Neural cell (in vitro differentiated cells): Measurements from ENCODE around the gene MAT2B. TPM values are rescaled to one million over a fixed set of nuclear protein-coding genes. Genes with fewer than 3 reads are reported as not detected.

Experiments
- H2AFZ ChIP-seq: fragments of 200-600, 300-800 bp; sonication (generic), shearing (Covaris generic); 2 replicates; pipeline ENCODE4 v1.6.0; 2014; ENCODE audit warnings: low read depth, mild to moderate bottlenecking, antibody characterized with exemption, low read length, moderate library complexity
- H3F3A ChIP-seq: fragments of 200-600 bp; shearing (Covaris generic); 2 replicates; pipeline ENCODE4 v1.6.1; 2016; ENCODE audit warnings: mild to moderate bottlenecking, moderate library complexity, mixed read lengths, antibody characterized with exemption, low read length; ENCODE audit not compliant: insufficient read depth, poor library complexity, severe bottlenecking
- H3K27ac ChIP-seq: fragments of 200-600, 300-800 bp; sonication (generic), shearing (Covaris generic); 2 replicates; pipeline ENCODE4 v1.5.1; 2014; ENCODE audit warnings: mild to moderate bottlenecking, low read length, moderate library complexity
- H3K27me3 ChIP-seq: fragments of 300-800, 200-600 bp; sonication (generic), shearing (Covaris generic); 2 replicates; pipeline ENCODE4 v1.6.0; 2014; ENCODE audit warnings: mild to moderate bottlenecking, low read depth, low read length, moderate library complexity; ENCODE audit not compliant: insufficient read depth
- H3K36me3 ChIP-seq: fragments of 300-800, 200-600 bp; sonication (generic), shearing (Covaris generic); 2 replicates; pipeline ENCODE4 v1.5.1; 2014; ENCODE audit warnings: mild to moderate bottlenecking, antibody characterized with exemption, low read length, moderate library complexity; ENCODE audit not compliant: insufficient read depth
- H3K4me2 ChIP-seq: fragments of 300-800, 200-600 bp; sonication (generic), shearing (Covaris generic); 2 replicates; pipeline ENCODE4 v1.6.0; 2014; ENCODE audit warnings: mild to moderate bottlenecking, low read length
- H3K4me3 ChIP-seq: fragments of 300-800, 200-600 bp; sonication (generic), shearing (Covaris generic); 2 replicates; pipeline ENCODE4 v1.5.1; 2014; ENCODE audit warnings: mild to moderate bottlenecking, low read length, moderate library complexity
- H3K79me2 ChIP-seq: fragments of 200-600 bp; shearing (Covaris generic); replicated peaks from 2 replicates; pipeline ENCODE4 v1.6.0; 2014; ENCODE audit warnings: mild to moderate bottlenecking, low read length, moderate library complexity; ENCODE audit not compliant: insufficient read depth
- H3K9ac ChIP-seq: fragments of 300-800, 200-600 bp; sonication (generic), shearing (Covaris generic); 2 replicates; pipeline ENCODE4 v1.6.1; 2016; ENCODE audit warnings: mild to moderate bottlenecking, low read length, mixed read lengths
- H3K9me2 ChIP-seq: fragments of 200-600 bp; shearing (Covaris generic); 2 replicates; pipeline ENCODE4 v1.6.1; 2016; ENCODE audit warnings: mild to moderate bottlenecking, low read length, mixed read lengths; ENCODE audit not compliant: insufficient read depth
- H3K9me3 ChIP-seq: fragments of 200-600, 300-800 bp; sonication (generic), shearing (Covaris generic); 2 replicates; pipeline ENCODE4 v1.6.1; 2016; ENCODE audit warnings: mild to moderate bottlenecking, mixed run types, low read length, moderate library complexity, mixed read lengths
- H4K20me1 ChIP-seq: fragments of 200-600 bp; shearing (Covaris generic); 2 replicates; pipeline ENCODE4 v1.6.1; 2016; ENCODE audit warnings: mild to moderate bottlenecking, mixed run types; ENCODE audit not compliant: insufficient read depth
- CTCF ChIP-seq: fragments of 450-650 bp; IDR thresholded peaks from 2 replicates; pipeline ENCODE4 v1.5.1; 2014; ENCODE audit warnings: antibody characterized with exemption, mild to moderate bottlenecking, moderate library complexity; ENCODE audit not compliant: poor library complexity, severe bottlenecking
- EP300 ChIP-seq: fragments of 450-650 bp; conservative IDR thresholded peaks from 2 replicates; pipeline ENCODE4 v1.6.1; 2014; ENCODE audit warnings: antibody characterized with exemption, mild to moderate bottlenecking, moderate library complexity; ENCODE audit not compliant: poor library complexity, severe bottlenecking
- EZH2 ChIP-seq: fragments of 200-600, 300-800 bp; shearing (Covaris generic), sonication (generic); IDR thresholded peaks from 2 replicates; pipeline ENCODE4 v1.6.1; 2014; ENCODE audit warnings: antibody characterized with exemption, low read length, borderline replicate concordance, mild to moderate bottlenecking; ENCODE audit not compliant: insufficient read depth, poor library complexity, severe bottlenecking
- MXI1 ChIP-seq: fragments of 450-650 bp; conservative IDR thresholded peaks from 2 replicates; pipeline ENCODE4 v1.6.1; 2014; ENCODE audit warnings: antibody characterized with exemption, mild to moderate bottlenecking; ENCODE audit not compliant: poor library complexity, severe bottlenecking
- POLR2AphosphoS5 ChIP-seq: IDR thresholded peaks from 2 replicates; pipeline ENCODE4 v1.6.1; 2012
- RAD21 ChIP-seq: fragments of 450-650 bp; conservative IDR thresholded peaks from 2 replicates; pipeline ENCODE4 v1.6.1; 2014; ENCODE audit warnings: antibody characterized with exemption, mild to moderate bottlenecking, moderate library complexity
- REST ChIP-seq: IDR thresholded peaks from 2 replicates; pipeline ENCODE4 v1.6.1; 2012; ENCODE audit warnings: borderline replicate concordance
- SMC3 ChIP-seq: fragments of 450-650 bp; conservative IDR thresholded peaks from 2 replicates; pipeline ENCODE4 v1.6.1; 2014; ENCODE audit warnings: antibody characterized with exemption, mild to moderate bottlenecking, moderate library complexity; ENCODE audit not compliant: poor library complexity
- TAF1 ChIP-seq: IDR thresholded peaks from 2 replicates; pipeline ENCODE4 v1.6.1; 2012; ENCODE audit warnings: low read depth
- polyA plus RNA-seq: library from polyadenylated mRNA; depleted of rRNA; stranded (reverse); fragments of >200 nt; gene quantifications from 2 replicates; pipeline ENCODE4 v1.2.3, GENCODE V29; 2014

MAT2B gene
- polyA plus RNA-seq, 1 donor from 2014 or later, result 31.8 TPM

- TF ChIP-seq MXI1 (no peak), SMC3 (no peak), EZH2 (no peak), REST (no peak), RAD21 (no peak), POLR2AphosphoS5 (no peak), CTCF (no peak), EP300 (no peak), TAF1 (no peak)
- H3K4me3 ChIP-seq, result peak overlapping the region; percentile 76
- peak overlapping the region; percentile 85 for H2AFZ ChIP-seq
- peak overlapping the region; percentile 82 for H3K9ac ChIP-seq
- no peaks in the 10 kb centered on the region for H3K9me3 ChIP-seq
- peaks cover 4% of the 10 kb centered on the region for H3K36me3 ChIP-seq
- peaks cover 20% of the 10 kb centered on the region for H3K79me2 ChIP-seq
- peaks cover 3% of the 10 kb centered on the region for H3F3A ChIP-seq
- H3K27me3 ChIP-seq, result no peaks in the 10 kb centered on the region
- no peaks in the 10 kb centered on the region for H4K20me1 ChIP-seq
- H3K9me2 ChIP-seq, result no peaks in the 10 kb centered on the region
- peak overlapping the region; percentile 87 for H3K27ac ChIP-seq
- H3K4me2 ChIP-seq, result peak overlapping the region; percentile 85
Observed at GRCh38 chr5:163459462-163459818, 46.0 kb upstream of the MAT2B start.

- Histone ChIP-seq H3K36me3 (no peaks in the 10 kb centered on the region), H3F3A (peaks cover 3% of the 10 kb centered on the region), H3K9me2 (no peaks in the 10 kb centered on the region), H3K4me2 (peak within 1 kb of the TSS; percentile 90), H3K27ac (peak within 1 kb of the TSS; percentile 87), H4K20me1 (no peaks in the 10 kb centered on the region), H3K4me3 (peak within 1 kb of the TSS; percentile 76), H2AFZ (peak within 1 kb of the TSS; percentile 85), H3K9me3 (no peaks in the 10 kb centered on the region), H3K27me3 (no peaks in the 10 kb centered on the region), H3K79me2 (peaks cover 20% of the 10 kb centered on the region), H3K9ac (peak within 1 kb of the TSS; percentile 82)
- peak; percentile 97 for TF ChIP-seq MXI1
- peak; percentile 74 for TF ChIP-seq CTCF
- TF ChIP-seq RAD21, result peak; percentile 62
- TF ChIP-seq EZH2, result no peak
- peak; percentile 62 for TF ChIP-seq SMC3
- TF ChIP-seq EP300, result peak; percentile 64
- TF ChIP-seq TAF1, result peak; percentile 95
- TF ChIP-seq POLR2AphosphoS5, result peak; percentile 97
- TF ChIP-seq REST, result peak; percentile 84
Observed at GRCh38 chr5:163459819-163460561, 45.4 kb upstream of the MAT2B start, which contains the start of gene NUDCD2. TSS of gene NUDCD2 (minus strand) at chr5:163460102. CDS start at chr5:163460050, 52 bp downstream.
